ENCODE data around the gene WWC2.

WWC2 gene

GRCh38 chr4:183300070-183300469, 201.0 kb downstream of the WWC2 start:
- no peak overlapping the region for H3K9ac ChIP-seq (ENCODE audit: low read depth, low read length)

GRCh38 chr4:183300655-183301054, 201.6 kb downstream of the WWC2 start:
- no peak for TF ChIP-seq CTCF (IDR thresholded peaks at IDR 0.05; ENCODE audit: borderline replicate concordance, extremely low read depth, low read length, poor library complexity, severe bottlenecking)
- TF ChIP-seq EZH2 (IDR thresholded peaks at IDR 0.05; ENCODE audit: borderline replicate concordance, low read depth, low read length, severe bottlenecking): no peak
- no peak overlapping the region for H3K4me2 ChIP-seq (ENCODE audit: insufficient read depth, low read length)
- no peak overlapping the region for H3K9ac ChIP-seq (ENCODE audit: low read depth, low read length)
- no peak overlapping the region for H2AFZ ChIP-seq (ENCODE audit: low read depth, low read length)
- no peaks in the 10 kb centered on the region for H3K79me2 ChIP-seq (ENCODE audit: insufficient read depth, low read length)
- ATAC-seq (ENCODE audit: insufficient read depth, low read depth) (no peak), DNase-seq (no peak)
- H3K9me3 ChIP-seq (ENCODE audit: insufficient read depth, low read length, severe bottlenecking): no peaks in the 10 kb centered on the region
- H3K27me3 ChIP-seq (ENCODE audit: insufficient read depth, low read length, poor library complexity): no peaks in the 10 kb centered on the region
- no peaks in the 10 kb centered on the region for H4K20me1 ChIP-seq (ENCODE audit: insufficient read depth, low read length)
- H3K27ac ChIP-seq (ENCODE audit: low read length): no peak overlapping the region
- H3K4me3 ChIP-seq (ENCODE audit: low read depth in 1 of 2, low read length in 2 of 2): no peak overlapping the region
- no peaks in the 10 kb centered on the region for H3K36me3 ChIP-seq (ENCODE audit: insufficient read depth, low read length)
- no peaks in the 10 kb centered on the region for H3K4me1 ChIP-seq (ENCODE audit: insufficient read depth, low read length)

More at GRCh38 chr4:183300070-183300469, 201.0 kb downstream of the WWC2 start:
- Histone ChIP-seq H3K9me3 (ENCODE audit: insufficient read depth, low read length, severe bottlenecking) (no peaks in the 10 kb centered on the region), H4K20me1 (ENCODE audit: insufficient read depth, low read length) (no peaks in the 10 kb centered on the region), H3K36me3 (ENCODE audit: insufficient read depth, low read length) (no peaks in the 10 kb centered on the region), H3K27ac (ENCODE audit: low read length) (no peak overlapping the region), H2AFZ (ENCODE audit: low read depth, low read length) (no peak overlapping the region), H3K27me3 (ENCODE audit: insufficient read depth, low read length, poor library complexity) (no peaks in the 10 kb centered on the region), H3K4me2 (ENCODE audit: insufficient read depth, low read length) (no peak overlapping the region), H3K4me1 (ENCODE audit: insufficient read depth, low read length) (no peaks in the 10 kb centered on the region), H3K4me3 (ENCODE audit: low read depth in 1 of 2, low read length in 2 of 2) (no peak overlapping the region), H3K79me2 (ENCODE audit: insufficient read depth, low read length) (no peaks in the 10 kb centered on the region)
- ATAC-seq (ENCODE audit: insufficient read depth, low read depth) (no peak), DNase-seq (no peak)
- no peak for TF ChIP-seq EZH2 (IDR thresholded peaks at IDR 0.05; ENCODE audit: borderline replicate concordance, low read depth, low read length, severe bottlenecking)
- no peak for TF ChIP-seq CTCF (IDR thresholded peaks at IDR 0.05; ENCODE audit: borderline replicate concordance, extremely low read depth, low read length, poor library complexity, severe bottlenecking)

GRCh38 chr4:183303301-183303700, 204.2 kb downstream of the WWC2 start:
- Histone ChIP-seq H3K4me2 (ENCODE audit: insufficient read depth, low read length) (no peak overlapping the region), H3K4me3 (ENCODE audit: low read depth in 1 of 2, low read length in 2 of 2) (no peak overlapping the region), H3K9me3 (ENCODE audit: insufficient read depth, low read length, severe bottlenecking) (no peaks in the 10 kb centered on the region), H4K20me1 (ENCODE audit: insufficient read depth, low read length) (no peaks in the 10 kb centered on the region), H2AFZ (ENCODE audit: low read depth, low read length) (no peak overlapping the region), H3K27me3 (ENCODE audit: insufficient read depth, low read length, poor library complexity) (no peaks in the 10 kb centered on the region), H3K4me1 (ENCODE audit: insufficient read depth, low read length) (no peaks in the 10 kb centered on the region), H3K36me3 (ENCODE audit: insufficient read depth, low read length) (no peaks in the 10 kb centered on the region), H3K27ac (ENCODE audit: low read length) (no peak overlapping the region), H3K79me2 (ENCODE audit: insufficient read depth, low read length) (no peaks in the 10 kb centered on the region), H3K9ac (ENCODE audit: low read depth, low read length) (no peak overlapping the region)
- TF ChIP-seq CTCF (IDR thresholded peaks at IDR 0.05; ENCODE audit: borderline replicate concordance, extremely low read depth, low read length, poor library complexity, severe bottlenecking) (no peak), EZH2 (IDR thresholded peaks at IDR 0.05; ENCODE audit: borderline replicate concordance, low read depth, low read length, severe bottlenecking) (no peak)
- ATAC-seq (ENCODE audit: insufficient read depth, low read depth) (no peak), DNase-seq (no peak)

GRCh38 chr4:183304067-183304466, 205.0 kb downstream of the WWC2 start:
- Histone ChIP-seq H3K36me3 (ENCODE audit: insufficient read depth, low read length) (no peaks in the 10 kb centered on the region), H3K27me3 (ENCODE audit: insufficient read depth, low read length, poor library complexity) (no peaks in the 10 kb centered on the region), H3K79me2 (ENCODE audit: insufficient read depth, low read length) (no peaks in the 10 kb centered on the region), H3K4me2 (ENCODE audit: insufficient read depth, low read length) (no peak overlapping the region), H3K9me3 (ENCODE audit: insufficient read depth, low read length, severe bottlenecking) (no peaks in the 10 kb centered on the region), H3K27ac (ENCODE audit: low read length) (no peak overlapping the region), H3K9ac (ENCODE audit: low read depth, low read length) (no peak overlapping the region), H3K4me1 (ENCODE audit: insufficient read depth, low read length) (no peaks in the 10 kb centered on the region), H3K4me3 (ENCODE audit: low read depth in 1 of 2, low read length in 2 of 2) (no peak overlapping the region), H4K20me1 (ENCODE audit: insufficient read depth, low read length) (no peaks in the 10 kb centered on the region), H2AFZ (ENCODE audit: low read depth, low read length) (no peak overlapping the region)
- DNase-seq (no peak), ATAC-seq (ENCODE audit: insufficient read depth, low read depth) (no peak)
- TF ChIP-seq CTCF (IDR thresholded peaks at IDR 0.05; ENCODE audit: borderline replicate concordance, extremely low read depth, low read length, poor library complexity, severe bottlenecking): no peak
- no peak for TF ChIP-seq EZH2 (IDR thresholded peaks at IDR 0.05; ENCODE audit: borderline replicate concordance, low read depth, low read length, severe bottlenecking)
